Activated naive CD8-positive, alpha-beta T cell treated with anti-CD3 and anti-CD28 coated beads, Interleukin-2, amount 10 ng/mL, durations not matched to agents 7 days and 5 days (primary cell): ENCODE measurements around the gene CYTH3. TPM values are rescaled to one million over a fixed set of nuclear protein-coding genes. Genes with fewer than 3 reads are reported as not detected.

Experiments
- ATAC-seq: fragments of 150-1000 bp; cut with Tn5 transposase; one replicate; pipeline ENCODE4 v1.10.0; 2021; ENCODE audit warnings: low read depth, moderate library complexity
- POLR2A ChIA-PET: fragments of 350-600 bp; sonication (Branson Sonifier 250); formaldehyde crosslinking; loops from one replicate; lab custom pipeline; 2021; ENCODE audit warnings: antibody characterized with exemption; lab: Charles Lee
- DNase-seq: peaks from one replicate; pipeline ENCODE4 v3.0.0; 2021
- H3K27ac Mint-ChIP-seq: one replicate; pipeline ENCODE4 v1.8.0; 2022; ENCODE audit warnings: mild to moderate bottlenecking, mixed read lengths
- H3K27me3 Mint-ChIP-seq: one replicate; pipeline ENCODE4 v1.8.0; 2022; ENCODE audit warnings: mild to moderate bottlenecking, moderate library complexity, mixed read lengths
- H3K36me3 Mint-ChIP-seq: one replicate; pipeline ENCODE4 v1.8.0; 2021; ENCODE audit warnings: mild to moderate bottlenecking, mixed read lengths
- H3K4me1 Mint-ChIP-seq: one replicate; pipeline ENCODE4 v1.8.0; 2021; ENCODE audit warnings: mixed read lengths
- H3K4me3 Mint-ChIP-seq: one replicate; pipeline ENCODE4 v1.8.0; 2022; ENCODE audit warnings: mild to moderate bottlenecking, moderate library complexity, mixed read lengths
- H3K9me3 Mint-ChIP-seq: one replicate; pipeline ENCODE4 v1.8.0; 2021; ENCODE audit warnings: mixed read lengths
- total RNA-seq, 2 experiments: library from RNA; stranded (reverse); gene quantifications; one replicate each; pipeline ENCODE4 v1.2.3, GENCODE V29; 2021

Gene CYTH3
- total RNA-seq, 2 experiments from 2014 or later = 9.8 to 12.5 TPM

DNA sequence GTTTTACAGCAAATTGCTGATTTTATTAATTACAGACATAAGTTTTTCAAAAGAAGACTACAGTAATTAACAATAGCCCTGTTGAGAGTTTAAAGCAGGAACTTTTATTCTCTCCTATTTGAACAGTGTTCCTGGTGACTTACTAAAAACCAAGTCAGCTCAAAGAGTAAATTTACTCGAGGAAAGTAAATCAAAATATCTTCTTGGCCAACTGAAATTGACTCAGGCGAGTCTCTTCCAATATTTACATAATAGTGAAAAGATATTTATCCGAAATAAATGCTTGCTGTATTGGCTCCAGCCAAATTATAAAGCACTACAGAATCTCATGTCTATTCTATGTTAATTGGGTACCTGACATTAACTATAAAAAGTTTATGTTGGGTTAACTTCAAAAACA is 13.2 kb downstream of the CYTH3 start:
- peaks cover 3% of the 10 kb centered on the region for H3K27me3 Mint-ChIP-seq
- H3K4me1 Mint-ChIP-seq = peaks cover 28% of the 10 kb centered on the region
- H3K36me3 Mint-ChIP-seq = no peaks in the 10 kb centered on the region
- H3K27ac Mint-ChIP-seq = no peak overlapping the region
- no peak for DNase-seq
- ATAC-seq = no peak
- POLR2A ChIA-PET = no interaction called here
- H3K9me3 Mint-ChIP-seq = no peaks in the 10 kb centered on the region
- H3K4me3 Mint-ChIP-seq = no peak overlapping the region

GRCh38 chr7:6258440-6259182 is 13.8 kb downstream of the CYTH3 start:
- DNase-seq (no peak), ATAC-seq (no peak)
- POLR2A ChIA-PET = no interaction called here
- Mint-ChIP-seq H3K4me3 (no peak overlapping the region), H3K27me3 (peaks cover 6% of the 10 kb centered on the region), H3K27ac (no peak overlapping the region), H3K36me3 (no peaks in the 10 kb centered on the region), H3K9me3 (no peaks in the 10 kb centered on the region), H3K4me1 (peaks cover 28% of the 10 kb centered on the region)

DNA sequence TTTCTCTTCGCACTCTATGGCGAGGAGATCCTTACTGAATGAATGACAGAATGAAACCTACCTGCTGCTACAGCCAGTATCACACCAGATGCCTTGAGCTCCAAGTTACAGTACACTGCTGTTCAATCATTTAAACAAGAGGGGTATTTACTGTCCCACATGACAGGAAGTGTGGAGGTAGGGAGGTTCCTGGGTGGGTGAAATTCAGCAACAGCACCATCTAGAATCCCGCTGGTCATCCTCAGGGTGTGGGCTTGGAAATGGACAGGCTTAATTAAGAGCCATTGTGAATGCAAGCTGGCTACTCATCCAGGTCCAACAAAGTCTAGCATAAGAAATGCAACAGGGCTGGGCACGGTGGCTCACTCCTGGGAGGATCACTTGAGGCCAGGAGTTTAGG is 14.7 kb downstream of the CYTH3 start:
- H3K4me1 Mint-ChIP-seq = peaks cover 28% of the 10 kb centered on the region
- ATAC-seq = no peak
- peaks cover 7% of the 10 kb centered on the region for H3K27me3 Mint-ChIP-seq
- no peak for DNase-seq
- no peak overlapping the region for H3K27ac Mint-ChIP-seq
- no peak overlapping the region for H3K4me3 Mint-ChIP-seq
- H3K9me3 Mint-ChIP-seq = no peaks in the 10 kb centered on the region
- no peaks in the 10 kb centered on the region for H3K36me3 Mint-ChIP-seq
- POLR2A ChIA-PET = interaction anchor here (0.5 kb wide), 1 partner anchor 16 kb away, joined by 3 read pairs; no protein-coding TSS in a partner anchor

- Mint-ChIP-seq H3K27ac (no peak overlapping the region), H3K36me3 (no peaks in the 10 kb centered on the region), H3K9me3 (no peaks in the 10 kb centered on the region), H3K27me3 (peaks cover 7% of the 10 kb centered on the region), H3K4me1 (peaks cover 24% of the 10 kb centered on the region), H3K4me3 (peak overlapping the region; percentile 2)
- POLR2A ChIA-PET = interaction anchor here (0.5 kb wide), 1 partner anchor 15 kb away, joined by 3 read pairs; no protein-coding TSS in a partner anchor
- ATAC-seq = peak; percentile 36
- no peak for DNase-seq
Observed at GRCh38 chr7:6256677-6257535, 15.5 kb downstream of the CYTH3 start.

GRCh38 chr7:6256109-6256483 is 16.3 kb downstream of the CYTH3 start:
- no peak overlapping the region for H3K27ac Mint-ChIP-seq
- H3K4me3 Mint-ChIP-seq = no peak overlapping the region

DNA sequence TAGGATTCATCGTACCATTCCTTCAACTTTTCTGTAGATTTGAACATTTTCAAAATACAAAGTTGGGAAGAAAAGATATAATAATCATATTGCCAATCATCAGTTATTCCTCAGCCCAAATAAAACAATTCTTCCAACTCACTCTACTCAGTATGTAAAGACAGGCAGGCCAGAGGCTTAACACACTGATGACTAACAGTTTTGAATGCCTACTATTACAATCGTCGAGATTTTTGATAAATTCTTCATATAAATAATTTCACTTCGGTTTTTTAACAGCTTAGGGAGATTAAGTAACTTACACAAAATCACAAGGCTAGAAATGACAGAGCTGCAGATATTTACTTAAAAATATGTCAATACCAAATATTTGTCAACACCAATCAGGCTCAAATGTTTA is 17.6 kb downstream of the CYTH3 start:
- peaks cover 27% of the 10 kb centered on the region for H3K4me1 Mint-ChIP-seq
- POLR2A ChIA-PET = no interaction called here
- no peaks in the 10 kb centered on the region for H3K9me3 Mint-ChIP-seq
- no peak overlapping the region for H3K27ac Mint-ChIP-seq
- H3K36me3 Mint-ChIP-seq = no peaks in the 10 kb centered on the region
- no peak for DNase-seq
- peaks cover 16% of the 10 kb centered on the region for H3K27me3 Mint-ChIP-seq
- no peak for ATAC-seq
- H3K4me3 Mint-ChIP-seq = no peak overlapping the region

More at GRCh38 chr7:6256109-6256483, 16.3 kb downstream of the CYTH3 start:
- Mint-ChIP-seq H3K9me3 (no peaks in the 10 kb centered on the region), H3K36me3 (no peaks in the 10 kb centered on the region), H3K4me1 (peaks cover 24% of the 10 kb centered on the region), H3K27me3 (peaks cover 7% of the 10 kb centered on the region)
- POLR2A ChIA-PET = no interaction called here
- ATAC-seq (no peak), DNase-seq (no peak)

- Mint-ChIP-seq H3K4me3 (no peak overlapping the region), H3K36me3 (no peaks in the 10 kb centered on the region), H3K27me3 (peaks cover 32% of the 10 kb centered on the region), H3K4me1 (peaks cover 18% of the 10 kb centered on the region), H3K9me3 (no peaks in the 10 kb centered on the region), H3K27ac (no peak overlapping the region)
- no peak for DNase-seq
- POLR2A ChIA-PET = no interaction called here
- ATAC-seq = no peak
Observed at GRCh38 chr7:6252748-6253147, 19.7 kb downstream of the CYTH3 start.

DNA sequence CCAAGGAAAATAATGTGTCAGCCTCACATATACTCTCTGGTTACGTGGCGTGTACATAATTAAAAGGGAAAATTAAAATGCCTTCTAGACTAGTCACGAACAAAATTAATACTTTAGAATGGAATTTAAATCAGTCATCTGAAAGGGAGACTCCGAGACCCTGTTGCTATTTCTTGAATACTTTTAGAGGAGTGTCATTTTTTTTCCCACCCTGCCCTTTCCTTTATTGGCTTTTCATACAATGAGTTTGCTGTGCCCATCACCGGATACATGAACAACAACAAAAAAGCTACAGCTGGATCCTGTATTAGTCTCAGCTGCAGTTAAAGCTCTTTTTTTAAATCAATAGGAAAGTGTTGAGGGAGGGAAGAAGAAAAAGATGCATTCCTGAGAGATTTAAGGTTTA is 20.1 kb downstream of the CYTH3 start:
- peaks cover 15% of the 10 kb centered on the region for H3K4me1 Mint-ChIP-seq
- peaks cover 36% of the 10 kb centered on the region for H3K27me3 Mint-ChIP-seq
- H3K9me3 Mint-ChIP-seq = no peaks in the 10 kb centered on the region
- POLR2A ChIA-PET = no interaction called here
- no peak overlapping the region for H3K27ac Mint-ChIP-seq
- no peak overlapping the region for H3K4me3 Mint-ChIP-seq
- H3K36me3 Mint-ChIP-seq = no peaks in the 10 kb centered on the region
- DNase-seq (no peak), ATAC-seq (no peak)

- no peak for ATAC-seq
- H3K4me3 Mint-ChIP-seq = no peak overlapping the region
- peaks cover 8% of the 10 kb centered on the region for H3K4me1 Mint-ChIP-seq
- POLR2A ChIA-PET = no interaction called here
- no peaks in the 10 kb centered on the region for H3K36me3 Mint-ChIP-seq
- peaks cover 39% of the 10 kb centered on the region for H3K27me3 Mint-ChIP-seq
- no peaks in the 10 kb centered on the region for H3K9me3 Mint-ChIP-seq
- DNase-seq = no peak
- no peak overlapping the region for H3K27ac Mint-ChIP-seq
Observed at GRCh38 chr7:6251653-6252052, 20.8 kb downstream of the CYTH3 start.

GRCh38 chr7:6250364-6250833 is 22.0 kb downstream of the CYTH3 start:
- Mint-ChIP-seq H3K4me1 (peaks cover 3% of the 10 kb centered on the region), H3K27me3 (peaks cover 36% of the 10 kb centered on the region), H3K36me3 (no peaks in the 10 kb centered on the region), H3K9me3 (no peaks in the 10 kb centered on the region), H3K4me3 (no peak overlapping the region), H3K27ac (no peak overlapping the region)
- no peak for ATAC-seq
- POLR2A ChIA-PET = no interaction called here
- no peak for DNase-seq

DNA sequence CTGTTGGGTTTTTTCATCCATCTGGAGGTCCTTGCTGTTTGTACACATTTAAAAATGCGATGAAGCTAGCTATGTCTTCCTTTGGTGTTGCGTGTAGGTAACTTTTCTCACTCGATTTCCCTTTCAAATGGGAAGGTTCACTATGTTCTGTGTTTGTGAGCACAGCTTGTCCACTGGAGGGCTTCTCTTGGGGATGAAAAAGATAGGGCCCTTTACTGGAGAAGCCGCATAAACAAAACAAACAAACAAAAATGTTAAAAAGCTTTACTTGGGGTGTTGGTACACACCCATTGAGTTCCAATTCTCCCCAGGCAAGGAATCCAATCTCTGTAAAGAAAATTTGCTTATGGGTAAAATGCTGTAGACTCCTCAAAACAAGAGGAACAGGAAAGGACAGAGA is 23.4 kb downstream of the CYTH3 start:
- POLR2A ChIA-PET = no interaction called here
- H3K27ac Mint-ChIP-seq = no peak overlapping the region

GRCh38 chr7:6248581-6248980 is 23.8 kb downstream of the CYTH3 start:
- Mint-ChIP-seq H3K27ac (no peak overlapping the region), H3K4me1 (peaks cover 3% of the 10 kb centered on the region), H3K9me3 (no peaks in the 10 kb centered on the region), H3K27me3 (peaks cover 33% of the 10 kb centered on the region), H3K4me3 (no peak overlapping the region), H3K36me3 (no peaks in the 10 kb centered on the region)
- DNase-seq (no peak), ATAC-seq (no peak)
- POLR2A ChIA-PET = no interaction called here

More for the DNA sequence above, 23.4 kb downstream of the CYTH3 start:
- Mint-ChIP-seq H3K36me3 (no peaks in the 10 kb centered on the region), H3K4me3 (no peak overlapping the region), H3K4me1 (peaks cover 3% of the 10 kb centered on the region), H3K9me3 (no peaks in the 10 kb centered on the region), H3K27me3 (peaks cover 34% of the 10 kb centered on the region)
- ATAC-seq = no peak
- no peak for DNase-seq

GRCh38 chr7:6246251-6246917 is 26.0 kb downstream of the CYTH3 start:
- H3K27ac Mint-ChIP-seq = no peak overlapping the region

More at GRCh38 chr7:6246251-6246917, 26.0 kb downstream of the CYTH3 start:
- ATAC-seq (no peak), DNase-seq (no peak)
- H3K9me3 Mint-ChIP-seq = no peaks in the 10 kb centered on the region
- H3K27me3 Mint-ChIP-seq = peaks cover 32% of the 10 kb centered on the region
- POLR2A ChIA-PET = no interaction called here
- no peaks in the 10 kb centered on the region for H3K36me3 Mint-ChIP-seq
- peaks cover 3% of the 10 kb centered on the region for H3K4me1 Mint-ChIP-seq
- no peak overlapping the region for H3K4me3 Mint-ChIP-seq
